ENCODE measurements around the gene SHH. TPM values are rescaled to one million over a fixed set of nuclear protein-coding genes. Genes with fewer than 3 reads are reported as not detected.

The SHH gene
- total and polyA plus RNA-seq, 2 experiments from 2014 or later, result not detected

DNA sequence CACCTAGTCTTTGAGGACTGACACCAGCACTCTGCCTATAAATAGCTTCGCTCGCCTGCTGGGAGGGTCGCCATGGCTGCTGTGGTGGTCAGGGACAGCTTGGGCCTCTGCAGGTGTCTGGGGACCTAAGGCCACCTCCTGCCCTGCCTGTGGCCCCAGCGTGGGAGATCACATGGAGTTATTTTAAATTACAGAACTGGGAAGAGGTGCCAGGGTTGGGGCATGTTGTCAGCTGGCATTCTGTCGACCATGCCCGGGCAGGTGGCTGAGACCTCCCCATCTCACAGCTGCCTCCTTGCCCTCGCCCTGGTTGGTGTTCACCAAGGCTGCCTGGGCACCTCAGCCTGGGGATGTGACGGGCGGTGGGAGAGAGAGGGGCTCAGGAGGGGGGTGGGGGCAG lies 18.1 kb downstream of the SHH start:
- H3K4me1 ChIP-seq (ENCODE audit: low read depth), result no peaks in the 10 kb centered on the region
- H3K27me3 ChIP-seq, result peaks cover 48% of the 10 kb centered on the region
- no peak for DNase-seq (ENCODE audit: low read depth in 1 of 2, low spot score in 1 of 2)
- no peaks in the 10 kb centered on the region for H3K36me3 ChIP-seq
- H3K9me3 ChIP-seq (ENCODE audit: low read depth), result no peaks in the 10 kb centered on the region
- TF ChIP-seq, protein P1, sequence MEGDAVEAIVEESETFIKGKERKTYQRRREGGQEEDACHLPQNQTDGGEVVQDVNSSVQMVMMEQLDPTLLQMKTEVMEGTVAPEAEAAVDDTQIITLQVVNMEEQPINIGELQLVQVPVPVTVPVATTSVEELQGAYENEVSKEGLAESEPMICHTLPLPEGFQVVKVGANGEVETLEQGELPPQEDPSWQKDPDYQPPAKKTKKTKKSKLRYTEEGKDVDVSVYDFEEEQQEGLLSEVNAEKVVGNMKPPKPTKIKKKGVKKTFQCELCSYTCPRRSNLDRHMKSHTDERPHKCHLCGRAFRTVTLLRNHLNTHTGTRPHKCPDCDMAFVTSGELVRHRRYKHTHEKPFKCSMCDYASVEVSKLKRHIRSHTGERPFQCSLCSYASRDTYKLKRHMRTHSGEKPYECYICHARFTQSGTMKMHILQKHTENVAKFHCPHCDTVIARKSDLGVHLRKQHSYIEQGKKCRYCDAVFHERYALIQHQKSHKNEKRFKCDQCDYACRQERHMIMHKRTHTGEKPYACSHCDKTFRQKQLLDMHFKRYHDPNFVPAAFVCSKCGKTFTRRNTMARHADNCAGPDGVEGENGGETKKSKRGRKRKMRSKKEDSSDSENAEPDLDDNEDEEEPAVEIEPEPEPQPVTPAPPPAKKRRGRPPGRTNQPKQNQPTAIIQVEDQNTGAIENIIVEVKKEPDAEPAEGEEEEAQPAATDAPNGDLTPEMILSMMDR (IDR thresholded peaks at IDR 0.05; ENCODE audit: low read depth, low read length), result no peak
- H3K27ac ChIP-seq, result no peak overlapping the region
- H3K4me3 ChIP-seq, result no peak overlapping the region

DNA sequence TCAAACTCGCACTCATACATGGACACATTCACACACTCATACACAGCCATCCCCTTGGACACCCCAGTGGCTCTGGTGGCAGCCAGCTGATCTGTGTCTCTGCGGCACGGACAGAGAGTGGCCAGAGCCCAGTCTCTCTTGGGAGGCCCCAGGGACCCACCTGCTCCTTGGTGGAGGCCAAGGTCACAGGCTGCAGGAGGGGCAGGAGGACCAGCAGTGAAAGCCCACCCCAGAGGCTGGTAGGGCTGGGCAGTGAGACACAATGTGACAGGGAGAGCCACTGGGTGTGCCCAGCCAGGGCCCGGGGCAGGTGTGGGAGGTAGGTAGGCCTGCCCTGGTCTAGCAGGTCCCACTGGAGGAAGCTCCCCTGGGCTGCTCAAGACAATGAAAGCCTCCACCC lies 18.5 kb downstream of the SHH start:
- TF ChIP-seq, protein P1 (IDR thresholded peaks at IDR 0.05; ENCODE audit: low read depth, low read length), result no peak
- peaks cover 43% of the 10 kb centered on the region for H3K27me3 ChIP-seq
- H3K4me1 ChIP-seq (ENCODE audit: low read depth), result no peaks in the 10 kb centered on the region
- H3K9me3 ChIP-seq (ENCODE audit: low read depth), result no peaks in the 10 kb centered on the region
- H3K36me3 ChIP-seq, result no peaks in the 10 kb centered on the region
- no peak for DNase-seq (ENCODE audit: low read depth in 1 of 2, low spot score in 1 of 2)
- H3K4me3 ChIP-seq, result no peak overlapping the region
- no peak overlapping the region for H3K27ac ChIP-seq

DNA sequence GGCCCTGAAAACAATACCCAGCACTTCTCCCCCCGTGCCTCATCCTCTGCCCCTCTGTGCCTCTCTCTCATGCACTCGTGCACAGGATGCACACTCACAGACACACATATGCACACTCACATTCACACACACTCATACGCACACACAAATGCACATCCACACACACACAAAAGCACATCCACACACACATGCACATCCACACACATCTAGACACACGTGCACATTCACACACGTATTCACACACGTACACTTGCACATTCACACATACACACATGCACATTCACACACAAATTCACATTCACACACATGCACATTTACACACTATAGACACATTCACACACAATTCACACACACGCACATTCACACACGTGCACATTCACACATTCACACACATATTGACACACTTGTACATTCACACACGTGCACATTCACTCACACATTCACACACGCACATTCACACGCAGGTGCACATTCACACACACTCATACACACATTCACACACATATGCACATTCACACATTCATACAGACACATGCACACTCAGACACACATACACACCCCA lies 19.2 kb downstream of the SHH start:
- Histone ChIP-seq H3K4me1 (ENCODE audit: low read depth) (no peaks in the 10 kb centered on the region), H3K36me3 (no peaks in the 10 kb centered on the region), H3K27me3 (peaks cover 37% of the 10 kb centered on the region), H3K27ac (no peak overlapping the region), H3K4me3 (no peak overlapping the region), H3K9me3 (ENCODE audit: low read depth) (no peaks in the 10 kb centered on the region)
- no peak for DNase-seq (ENCODE audit: low read depth in 1 of 2, low spot score in 1 of 2)
- TF ChIP-seq, protein P1 (IDR thresholded peaks at IDR 0.05; ENCODE audit: low read depth, low read length), result no peak

DNA sequence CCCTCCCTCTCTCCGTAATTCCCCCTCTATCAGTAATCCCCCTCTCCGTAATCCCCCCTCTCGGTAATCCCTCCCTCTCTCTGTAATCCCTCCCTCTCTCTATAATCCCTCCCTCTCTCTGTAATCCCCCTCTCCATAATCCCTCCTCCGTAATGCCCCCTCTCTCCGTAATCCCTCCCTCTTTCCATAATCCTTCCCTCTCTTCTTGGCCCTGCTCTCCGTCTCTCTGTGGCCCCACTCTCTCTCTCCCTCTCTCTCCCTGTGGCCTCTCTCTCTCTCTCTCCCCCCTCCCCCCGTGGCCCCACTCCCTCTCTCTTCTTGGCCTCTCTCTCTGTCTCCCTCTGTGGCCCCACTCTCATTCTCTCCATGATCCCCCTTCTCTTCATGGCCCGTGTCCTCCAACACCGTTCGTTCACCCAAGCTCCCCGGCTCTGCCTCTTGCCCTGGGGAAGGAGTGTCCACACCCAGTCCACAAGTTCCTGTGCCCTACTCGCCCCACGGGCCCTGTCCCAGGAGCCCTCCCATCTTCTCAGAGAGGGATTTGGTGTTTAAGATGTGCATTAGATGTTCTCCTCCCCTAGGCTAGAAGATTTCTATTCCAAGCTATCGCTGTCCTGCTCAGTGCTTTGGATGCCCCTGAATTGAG lies 19.8 kb downstream of the SHH start:
- DNase-seq (ENCODE audit: low read depth in 1 of 2, low spot score in 1 of 2), result no peak
- H3K9me3 ChIP-seq (ENCODE audit: low read depth), result no peaks in the 10 kb centered on the region
- TF ChIP-seq, protein P1 (IDR thresholded peaks at IDR 0.05; ENCODE audit: low read depth, low read length), result no peak
- H3K36me3 ChIP-seq, result no peaks in the 10 kb centered on the region
- peaks cover 36% of the 10 kb centered on the region for H3K27me3 ChIP-seq
- no peak overlapping the region for H3K4me3 ChIP-seq
- H3K4me1 ChIP-seq (ENCODE audit: low read depth), result no peaks in the 10 kb centered on the region
- H3K27ac ChIP-seq, result no peak overlapping the region

DNA sequence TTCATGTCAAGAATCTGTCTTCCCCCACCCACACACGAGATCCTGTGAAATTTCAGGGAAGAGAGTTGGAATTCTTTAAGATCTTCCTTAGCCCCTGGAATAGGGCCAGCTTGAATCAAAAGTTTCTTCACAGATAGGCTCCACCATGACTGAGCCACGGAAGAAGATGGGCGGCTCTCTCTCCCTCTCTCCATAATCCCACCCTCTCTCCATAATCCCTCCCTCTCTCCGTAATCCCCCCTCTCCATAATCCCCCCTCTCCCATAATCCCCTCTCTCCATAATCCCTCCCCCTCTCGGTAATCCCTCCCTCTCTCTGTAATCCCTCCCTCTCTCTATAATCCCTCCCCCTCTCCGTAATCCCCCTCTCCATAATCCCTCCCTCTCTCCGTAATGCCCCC lies 20.4 kb downstream of the SHH start:
- peaks cover 36% of the 10 kb centered on the region for H3K27me3 ChIP-seq
- no peaks in the 10 kb centered on the region for H3K36me3 ChIP-seq
- no peaks in the 10 kb centered on the region for H3K9me3 ChIP-seq (ENCODE audit: low read depth)
- H3K4me1 ChIP-seq (ENCODE audit: low read depth), result no peaks in the 10 kb centered on the region
- DNase-seq (ENCODE audit: low read depth in 1 of 2, low spot score in 1 of 2), result no peak
- TF ChIP-seq, protein P1 (IDR thresholded peaks at IDR 0.05; ENCODE audit: low read depth, low read length), result no peak
- H3K4me3 ChIP-seq, result no peak overlapping the region
- no peak overlapping the region for H3K27ac ChIP-seq
